ENCODE measurements around the gene TSC22D1.

The TSC22D1 gene

DNA sequence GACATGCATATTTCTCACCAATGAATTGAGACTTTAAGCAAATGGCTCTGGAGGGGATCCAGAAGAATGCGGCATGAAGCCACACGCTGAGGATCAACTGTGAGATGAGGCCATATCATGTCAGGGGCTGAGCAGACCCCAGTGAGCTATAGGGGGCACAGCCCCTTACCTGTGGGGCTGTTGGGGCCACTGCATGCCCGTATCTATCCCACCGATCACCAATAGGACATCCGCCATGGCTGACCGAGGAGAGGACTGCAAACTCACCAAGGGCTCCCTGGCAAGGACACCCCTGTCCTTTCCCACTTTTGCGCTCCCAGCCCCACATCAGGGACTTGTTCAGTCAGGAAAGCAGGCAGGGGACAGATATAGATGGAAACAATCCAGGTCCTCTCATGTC lies 124.5 kb downstream of the TSC22D1 start:
- POLR2A ChIA-PET: no interaction called here
- CTCF ChIA-PET: no interaction called here
- TF ChIP-seq BHLHE40 (IDR thresholded peaks at IDR 0.05; ENCODE audit: borderline replicate concordance) (no peak), NFRKB (IDR thresholded peaks at IDR 0.05) (no peak), CTBP1 (IDR thresholded peaks at IDR 0.05; ENCODE audit: borderline replicate concordance) (no peak), FOXA1 (IDR thresholded peaks at IDR 0.05) (no peak), ELF4 (IDR thresholded peaks at IDR 0.05) (no peak), L3MBTL2 (conservative IDR thresholded peaks at IDR 0.05) (no peak), FOXK2 (IDR thresholded peaks at IDR 0.05) (no peak), HDGF (IDR thresholded peaks at IDR 0.05; ENCODE audit: borderline replicate concordance) (no peak), LEF1 (IDR thresholded peaks at IDR 0.05; ENCODE audit: borderline replicate concordance) (no peak)
- DNase-seq (ENCODE audit: extremely low spot score): no peak

DNA sequence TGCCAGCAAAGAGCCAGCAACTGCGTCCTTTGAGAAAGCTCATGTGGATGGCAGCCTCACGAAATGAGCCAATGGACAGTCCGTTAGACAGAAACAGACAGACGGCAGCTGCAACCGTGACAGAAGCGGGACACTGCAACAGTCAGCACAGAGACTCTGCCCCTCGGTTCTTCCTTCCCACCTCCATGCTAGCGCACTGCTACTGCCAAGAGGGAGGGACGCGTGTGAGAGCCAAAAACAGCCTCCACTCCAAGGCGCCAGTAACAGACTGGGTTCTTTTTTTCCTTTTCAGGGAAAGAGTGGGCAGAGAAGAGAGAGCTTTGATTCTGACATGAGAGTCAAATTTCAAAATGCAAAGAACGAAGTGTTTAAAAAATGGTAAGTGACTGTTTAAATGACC lies 125.0 kb downstream of the TSC22D1 start:
- ChIA-PET CTCF (no interaction called here), POLR2A (no interaction called here)
- TF ChIP-seq SUZ12 (IDR thresholded peaks at IDR 0.05): no peak
- TF ChIP-seq NFRKB (IDR thresholded peaks at IDR 0.05): no peak
- TF ChIP-seq HDGF (IDR thresholded peaks at IDR 0.05; ENCODE audit: borderline replicate concordance): no peak
- no peak for TF ChIP-seq ARNT (IDR thresholded peaks at IDR 0.05)
- TF ChIP-seq L3MBTL2 (conservative IDR thresholded peaks at IDR 0.05): no peak
- TF ChIP-seq FOXM1 (IDR thresholded peaks at IDR 0.05; ENCODE audit: borderline replicate concordance): no peak
- no peak for TF ChIP-seq LEF1 (IDR thresholded peaks at IDR 0.05; ENCODE audit: borderline replicate concordance)
- no peak for DNase-seq (ENCODE audit: extremely low spot score)

DNA sequence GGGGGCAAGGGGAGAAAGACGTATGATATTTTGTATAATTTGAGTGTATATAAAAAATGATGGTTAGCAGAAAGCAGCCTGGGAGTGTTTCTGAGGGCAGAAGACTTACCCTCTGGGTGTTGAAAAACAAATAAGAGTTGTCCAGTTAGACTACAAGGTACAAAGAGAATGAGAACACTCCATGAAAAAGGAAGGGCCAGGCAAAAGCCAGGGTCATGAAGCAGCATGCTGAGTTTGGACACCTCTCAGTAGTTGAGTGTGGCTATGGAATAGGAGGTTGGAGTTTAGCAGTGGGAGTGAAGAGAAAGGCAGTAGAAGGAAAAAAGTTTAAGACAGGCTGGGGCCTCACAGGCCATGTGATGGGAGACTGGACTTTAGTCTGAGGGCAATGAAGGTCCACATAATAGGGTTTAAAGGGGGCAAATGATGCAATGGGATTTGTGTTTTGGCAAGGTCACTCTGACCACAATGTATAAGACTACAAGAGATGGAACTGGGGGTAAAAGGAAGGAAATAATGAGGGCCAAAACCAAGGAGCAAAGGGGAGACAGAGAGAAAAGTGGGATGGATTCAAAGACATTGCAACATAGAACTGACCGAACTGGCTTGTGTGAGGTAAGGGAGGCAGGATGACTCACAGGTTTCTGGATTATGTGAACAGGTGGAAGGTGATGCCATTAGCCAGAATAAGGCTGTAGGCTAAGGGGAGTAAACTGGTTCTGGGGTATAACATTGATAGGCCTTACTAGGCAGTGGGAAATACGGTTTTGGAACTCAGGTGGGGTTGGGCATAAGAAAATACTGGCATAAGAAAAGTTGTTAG lies 125.9 kb downstream of the TSC22D1 start:
- POLR2A ChIA-PET: no interaction called here
- DNase-seq (ENCODE audit: extremely low spot score): no peak
- TF ChIP-seq FOXA1 (IDR thresholded peaks at IDR 0.05): no peak
- TF ChIP-seq FOXK2 (IDR thresholded peaks at IDR 0.05): no peak
- TF ChIP-seq LEF1 (IDR thresholded peaks at IDR 0.05; ENCODE audit: borderline replicate concordance): no peak
- TF ChIP-seq, protein P1, sequence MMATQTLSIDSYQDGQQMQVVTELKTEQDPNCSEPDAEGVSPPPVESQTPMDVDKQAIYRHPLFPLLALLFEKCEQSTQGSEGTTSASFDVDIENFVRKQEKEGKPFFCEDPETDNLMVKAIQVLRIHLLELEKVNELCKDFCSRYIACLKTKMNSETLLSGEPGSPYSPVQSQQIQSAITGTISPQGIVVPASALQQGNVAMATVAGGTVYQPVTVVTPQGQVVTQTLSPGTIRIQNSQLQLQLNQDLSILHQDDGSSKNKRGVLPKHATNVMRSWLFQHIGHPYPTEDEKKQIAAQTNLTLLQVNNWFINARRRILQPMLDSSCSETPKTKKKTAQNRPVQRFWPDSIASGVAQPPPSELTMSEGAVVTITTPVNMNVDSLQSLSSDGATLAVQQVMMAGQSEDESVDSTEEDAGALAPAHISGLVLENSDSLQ (IDR thresholded peaks at IDR 0.05): no peak
- no peak for TF ChIP-seq CTBP1 (IDR thresholded peaks at IDR 0.05; ENCODE audit: borderline replicate concordance)
- no peak for TF ChIP-seq ARNT (IDR thresholded peaks at IDR 0.05)
- no peak for TF ChIP-seq SUZ12 (IDR thresholded peaks at IDR 0.05)
- no peak for TF ChIP-seq ELF4 (IDR thresholded peaks at IDR 0.05)
- TF ChIP-seq TARDBP (IDR thresholded peaks at IDR 0.05): no peak
- no peak for TF ChIP-seq SP1 (IDR thresholded peaks at IDR 0.05)
- no peak for TF ChIP-seq HDGF (IDR thresholded peaks at IDR 0.05; ENCODE audit: borderline replicate concordance)
- TF ChIP-seq NFRKB (IDR thresholded peaks at IDR 0.05): no peak
- TF ChIP-seq FOXM1 (IDR thresholded peaks at IDR 0.05; ENCODE audit: borderline replicate concordance): no peak
- CTCF ChIA-PET: no interaction called here

DNA sequence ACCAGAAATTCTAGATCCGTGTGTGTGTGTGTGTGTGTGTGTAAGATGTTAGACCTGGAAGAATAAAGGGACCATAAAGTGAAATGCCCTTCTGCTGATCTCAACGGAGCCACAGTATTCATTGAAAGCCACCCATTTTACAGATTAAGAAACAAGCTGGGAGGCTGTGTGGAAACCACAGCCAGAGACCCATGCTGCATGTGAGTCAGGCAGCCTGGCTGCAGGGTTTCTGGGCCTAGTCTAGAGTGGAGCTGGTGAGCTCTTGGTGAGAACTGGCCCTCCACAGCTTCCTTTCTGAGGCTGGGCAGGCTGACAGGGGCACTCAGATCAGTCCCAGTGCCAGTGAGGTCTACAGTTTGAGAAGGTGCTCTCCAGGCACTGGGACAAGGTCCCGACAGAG lies 127.3 kb downstream of the TSC22D1 start:
- ChIA-PET POLR2A (no interaction called here), CTCF (no interaction called here)
- TF ChIP-seq ARNT (IDR thresholded peaks at IDR 0.05) (no peak), FOXA1 (IDR thresholded peaks at IDR 0.05) (no peak), BHLHE40 (IDR thresholded peaks at IDR 0.05; ENCODE audit: borderline replicate concordance) (no peak), FOXM1 (IDR thresholded peaks at IDR 0.05; ENCODE audit: borderline replicate concordance) (no peak), L3MBTL2 (conservative IDR thresholded peaks at IDR 0.05) (no peak), LEF1 (IDR thresholded peaks at IDR 0.05; ENCODE audit: borderline replicate concordance) (no peak), NFRKB (IDR thresholded peaks at IDR 0.05) (no peak), ELF4 (IDR thresholded peaks at IDR 0.05) (no peak), HDGF (IDR thresholded peaks at IDR 0.05; ENCODE audit: borderline replicate concordance) (no peak), ZNF384 (IDR thresholded peaks at IDR 0.05) (no peak), CTBP1 (IDR thresholded peaks at IDR 0.05; ENCODE audit: borderline replicate concordance) (no peak)
- TF ChIP-seq, protein P1 (IDR thresholded peaks at IDR 0.05): no peak
- DNase-seq (ENCODE audit: extremely low spot score): no peak

DNA sequence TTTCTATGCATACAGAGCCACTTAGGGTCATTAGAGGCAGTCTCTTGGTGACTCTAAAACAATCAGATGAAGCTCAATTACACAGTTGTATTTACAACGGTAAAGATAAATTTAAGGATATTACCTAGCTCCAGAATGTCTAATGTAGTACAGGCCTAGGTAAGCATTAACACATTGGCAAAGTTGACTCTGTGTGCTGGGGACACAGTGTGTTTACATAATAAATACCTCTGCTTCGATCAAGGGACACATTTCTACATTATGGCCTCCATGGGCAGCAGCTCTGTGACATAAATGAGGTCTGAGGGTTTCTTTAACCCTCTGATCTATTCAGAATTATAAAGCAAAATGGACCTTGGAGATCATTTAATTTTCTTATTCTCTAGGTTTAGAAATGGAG lies 127.8 kb downstream of the TSC22D1 start:
- CTCF ChIA-PET: no interaction called here
- POLR2A ChIA-PET: no interaction called here
- no peak for DNase-seq (ENCODE audit: extremely low spot score)
- TF ChIP-seq BHLHE40 (IDR thresholded peaks at IDR 0.05; ENCODE audit: borderline replicate concordance): no peak
- no peak for TF ChIP-seq CTBP1 (IDR thresholded peaks at IDR 0.05; ENCODE audit: borderline replicate concordance)
- TF ChIP-seq FOXA1 (IDR thresholded peaks at IDR 0.05): no peak
- no peak for TF ChIP-seq SUZ12 (IDR thresholded peaks at IDR 0.05)
- TF ChIP-seq TARDBP (IDR thresholded peaks at IDR 0.05): no peak
- TF ChIP-seq ARNT (IDR thresholded peaks at IDR 0.05): no peak
- no peak for TF ChIP-seq NFRKB (IDR thresholded peaks at IDR 0.05)
- no peak for TF ChIP-seq FOXM1 (IDR thresholded peaks at IDR 0.05; ENCODE audit: borderline replicate concordance)
- TF ChIP-seq LEF1 (IDR thresholded peaks at IDR 0.05; ENCODE audit: borderline replicate concordance): no peak
- no peak for TF ChIP-seq FOXK2 (IDR thresholded peaks at IDR 0.05)
- no peak for TF ChIP-seq ZNF384 (IDR thresholded peaks at IDR 0.05)
- TF ChIP-seq, protein P1 (IDR thresholded peaks at IDR 0.05): no peak
- no peak for TF ChIP-seq SP1 (IDR thresholded peaks at IDR 0.05)
- TF ChIP-seq L3MBTL2 (conservative IDR thresholded peaks at IDR 0.05): no peak
- no peak for TF ChIP-seq ELF4 (IDR thresholded peaks at IDR 0.05)

DNA sequence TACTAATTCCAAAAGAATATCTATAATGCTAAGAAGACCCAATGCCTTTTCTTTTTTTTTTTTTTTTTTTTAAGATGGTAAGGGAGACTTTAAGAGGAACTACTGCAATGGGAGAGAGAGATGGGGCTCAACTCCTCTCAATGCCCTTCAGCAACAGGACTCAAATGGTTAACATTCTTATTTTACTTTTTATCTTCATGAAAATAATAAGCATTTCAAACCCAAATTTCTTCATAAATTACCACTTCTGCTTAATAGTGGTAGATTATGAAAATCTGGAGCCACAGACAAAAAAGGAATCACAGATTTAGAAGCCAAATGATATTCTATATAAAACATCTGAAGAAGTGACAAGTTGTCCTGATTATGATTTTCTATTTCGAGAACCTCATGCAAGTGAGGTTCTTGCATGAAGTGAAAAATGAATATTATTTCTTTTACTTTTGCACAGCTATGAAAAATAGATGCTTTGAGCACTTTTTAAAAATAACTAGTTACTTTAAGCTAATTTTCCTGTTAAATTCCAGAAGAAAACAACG lies 128.3 kb downstream of the TSC22D1 start:
- DNase-seq (ENCODE audit: extremely low spot score): no peak
- no peak for TF ChIP-seq LEF1 (IDR thresholded peaks at IDR 0.05; ENCODE audit: borderline replicate concordance)
- POLR2A ChIA-PET: no interaction called here
- CTCF ChIA-PET: no interaction called here

All from HEK293T (cell line).